K562 (cell line): ENCODE measurements around the gene CBLC. TPM values are rescaled to one million over a fixed set of nuclear protein-coding genes. Genes with fewer than 3 reads are reported as not detected.

ENCODE experiments used
- CHD1 ChIP-seq: fragments of 200-600 bp; sonication (generic); IDR thresholded peaks from one replicate; pipeline ENCODE4 v1.6.1; 2012; ENCODE audit warnings: mild to moderate bottlenecking, moderate library complexity, low read length, inconsistent platforms
- HMBOX1 ChIP-seq: sonication (generic); IDR thresholded peaks from 2 replicates; pipeline ENCODE4 v1.6.1; 2016
- HMG20B ChIP-seq: fragments of 250-450 bp; sonication (Bioruptor Pico); IDR thresholded peaks from 2 replicates; pipeline ENCODE4 v1.5.0; 2021; ENCODE audit warnings: mild to moderate bottlenecking
- MTA3 ChIP-seq: fragments of 450-650 bp; formaldehyde crosslinking; IDR thresholded peaks from 2 replicates; pipeline ENCODE4 v1.6.1; 2017; ENCODE audit warnings: mild to moderate bottlenecking, borderline replicate concordance
- MXD1 ChIP-seq: fragments of 250-450 bp; sonication (Bioruptor Pico); IDR thresholded peaks from 2 replicates; pipeline ENCODE4 v1.8.0; 2021; ENCODE audit warnings: borderline replicate concordance, mild to moderate bottlenecking, moderate library complexity; ENCODE audit not compliant: poor library complexity, severe bottlenecking
- NFIX ChIP-seq: fragments of 250-450 bp; sonication (Bioruptor Pico); IDR thresholded peaks from 2 replicates; pipeline ENCODE4 v1.4.0; 2020; ENCODE audit warnings: low read depth, mild to moderate bottlenecking, moderate library complexity
- PRMT5 ChIP-seq: sonication (generic); formaldehyde crosslinking; IDR thresholded peaks from 2 replicates; pipeline ENCODE4 v1.5.0; 2020; ENCODE audit warnings: missing genetic modification reagents
- TARDBP ChIP-seq: fragments of 450-650 bp; IDR thresholded peaks from 2 replicates; pipeline ENCODE4 v1.6.1; 2016
- THRB ChIP-seq: fragments of 450-650 bp; formaldehyde crosslinking; conservative IDR thresholded peaks from 2 replicates; pipeline ENCODE4 v1.4.0; 2022; ENCODE audit warnings: mild to moderate bottlenecking, missing genetic modification characterization
- ZNF23 ChIP-seq: fragments of 250-450 bp; sonication (Bioruptor Pico); IDR thresholded peaks from 2 replicates; pipeline ENCODE4 v1.4.0; 2020; ENCODE audit warnings: mild to moderate bottlenecking
- ZNF24 ChIP-seq: fragments of 450-650 bp; IDR thresholded peaks from 2 replicates; pipeline ENCODE4 v1.6.1; 2016
- ZNF584 ChIP-seq: fragments of 200-800 bp; sonication (Bioruptor generic); IDR thresholded peaks from 2 replicates; pipeline ENCODE4 v1.6.1; 2016; ENCODE audit warnings: low read depth, mild to moderate bottlenecking, missing genetic modification characterization, missing compliant biosample characterization
- ZNF830 ChIP-seq: fragments of 250-450 bp; sonication (Bioruptor Pico); IDR thresholded peaks from 2 replicates; pipeline ENCODE4 v1.5.0; 2021; ENCODE audit warnings: mild to moderate bottlenecking
- polyA plus RNA-seq, 8 experiments: library from polyadenylated mRNA; depleted of rRNA in 4 of 8; stranded (reverse) in 5 of 8; unstranded in 3 of 8; fragments of >200 nt; fragmentation: Nextera tagmentation in 2 of 8; fragmentation: Illumina TruSeq in 1 of 8; extraction: Ambion mirVana in 2 of 8; extraction: Trizol in 1 of 8; gene quantifications; 2 replicates each; pipeline versions ENCODE4 v1.2.1 to v1.2.3, GENCODE V29; 2011 to 2014; ENCODE audit warnings: inconsistent platforms in 1 of 8, missing spikeins in 1 of 8
- total RNA-seq, 7 experiments: library from RNA; depleted of rRNA in 6 of 7; stranded (reverse); fragments of >200 nt in 6 of 7; fragmentation: Illumina TruSeq in 2 of 7; extraction: Trizol in 2 of 7; gene quantifications; 2 replicates each; pipeline versions ENCODE4 v1.2.1 to v1.2.3, GENCODE V29; 2011 to 2021; ENCODE audit warnings: low replicate concordance in 1 of 7
- TF ChIP-seq, protein P1 (sequence below), 2 experiments: fragments of 450-650 bp; formaldehyde crosslinking in 1 of 2; IDR thresholded peaks; 2 replicates each; pipeline versions ENCODE4 v1.4.0 to v1.6.1; 2014 to 2020; ENCODE audit warnings: mild to moderate bottlenecking in 2 of 2, borderline replicate concordance in 1 of 2, low read depth in 1 of 2
- TF ChIP-seq, protein P2 (sequence below): IDR thresholded peaks from 3 replicates; pipeline ENCODE4 v1.6.1; 2011; ENCODE audit warnings: borderline replicate concordance, mild to moderate bottlenecking; ENCODE audit not compliant: insufficient read length, insufficient read depth

Gene CBLC
- total and polyA plus RNA-seq, 9 of the 15 experiments (the other 6 are each of a cell fraction or from before 2014, with no cell fraction given) = 0.09 TPM; not detected in 8

- TF ChIP-seq PRMT5 (no peak), TARDBP (no peak), MXD1 (no peak), ZNF830 (CRISPR knock-in tag) (no peak), ZNF23 (CRISPR knock-in tag) (no peak), THRB (peak; percentile 70; the same call in 1 of the 2 replicates), NFIX (CRISPR knock-in tag) (no peak), ZNF24 (0 out of 2 replicates have a peak, but pooled peaks have one; percentile 25), MTA3 (peak; percentile 75), HMBOX1 (no peak; the same call in 1 of the 2 replicates), CHD1 (no peak), ZNF584 (CRISPR knock-in tag) (peak; percentile 76), HMG20B (CRISPR knock-in tag) (no peak)
- TF ChIP-seq, protein P1, sequence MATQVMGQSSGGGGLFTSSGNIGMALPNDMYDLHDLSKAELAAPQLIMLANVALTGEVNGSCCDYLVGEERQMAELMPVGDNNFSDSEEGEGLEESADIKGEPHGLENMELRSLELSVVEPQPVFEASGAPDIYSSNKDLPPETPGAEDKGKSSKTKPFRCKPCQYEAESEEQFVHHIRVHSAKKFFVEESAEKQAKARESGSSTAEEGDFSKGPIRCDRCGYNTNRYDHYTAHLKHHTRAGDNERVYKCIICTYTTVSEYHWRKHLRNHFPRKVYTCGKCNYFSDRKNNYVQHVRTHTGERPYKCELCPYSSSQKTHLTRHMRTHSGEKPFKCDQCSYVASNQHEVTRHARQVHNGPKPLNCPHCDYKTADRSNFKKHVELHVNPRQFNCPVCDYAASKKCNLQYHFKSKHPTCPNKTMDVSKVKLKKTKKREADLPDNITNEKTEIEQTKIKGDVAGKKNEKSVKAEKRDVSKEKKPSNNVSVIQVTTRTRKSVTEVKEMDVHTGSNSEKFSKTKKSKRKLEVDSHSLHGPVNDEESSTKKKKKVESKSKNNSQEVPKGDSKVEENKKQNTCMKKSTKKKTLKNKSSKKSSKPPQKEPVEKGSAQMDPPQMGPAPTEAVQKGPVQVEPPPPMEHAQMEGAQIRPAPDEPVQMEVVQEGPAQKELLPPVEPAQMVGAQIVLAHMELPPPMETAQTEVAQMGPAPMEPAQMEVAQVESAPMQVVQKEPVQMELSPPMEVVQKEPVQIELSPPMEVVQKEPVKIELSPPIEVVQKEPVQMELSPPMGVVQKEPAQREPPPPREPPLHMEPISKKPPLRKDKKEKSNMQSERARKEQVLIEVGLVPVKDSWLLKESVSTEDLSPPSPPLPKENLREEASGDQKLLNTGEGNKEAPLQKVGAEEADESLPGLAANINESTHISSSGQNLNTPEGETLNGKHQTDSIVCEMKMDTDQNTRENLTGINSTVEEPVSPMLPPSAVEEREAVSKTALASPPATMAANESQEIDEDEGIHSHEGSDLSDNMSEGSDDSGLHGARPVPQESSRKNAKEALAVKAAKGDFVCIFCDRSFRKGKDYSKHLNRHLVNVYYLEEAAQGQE (IDR thresholded peaks at IDR 0.05; ENCODE audit: borderline replicate concordance) = peak; percentile 18; the same call in 1 of the 2 replicates
- TF ChIP-seq, protein P1 (CRISPR knock-in tag; IDR thresholded peaks at IDR 0.05; ENCODE audit: low read depth) = no peak
- TF ChIP-seq, protein P2, sequence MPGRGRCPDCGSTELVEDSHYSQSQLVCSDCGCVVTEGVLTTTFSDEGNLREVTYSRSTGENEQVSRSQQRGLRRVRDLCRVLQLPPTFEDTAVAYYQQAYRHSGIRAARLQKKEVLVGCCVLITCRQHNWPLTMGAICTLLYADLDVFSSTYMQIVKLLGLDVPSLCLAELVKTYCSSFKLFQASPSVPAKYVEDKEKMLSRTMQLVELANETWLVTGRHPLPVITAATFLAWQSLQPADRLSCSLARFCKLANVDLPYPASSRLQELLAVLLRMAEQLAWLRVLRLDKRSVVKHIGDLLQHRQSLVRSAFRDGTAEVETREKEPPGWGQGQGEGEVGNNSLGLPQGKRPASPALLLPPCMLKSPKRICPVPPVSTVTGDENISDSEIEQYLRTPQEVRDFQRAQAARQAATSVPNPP = no peak
These were observed 24.7 kb upstream of the CBLC start (continued) for GRCh38 chr19:44752816-44753625.
